ENCODE measurements around the gene NBPF11. TPM values are rescaled to one million over a fixed set of nuclear protein-coding genes. Genes with fewer than 3 reads are reported as not detected.

The NBPF11 gene
- total RNA-seq, 1 donor from 2014 or later = 23.4 TPM

Other genes starting within 250 kb of the NBPF11 start
- gene GJA8, start 249.5 kb downstream of the NBPF11 start, total RNA-seq = not detected
- gene GPR89B, start 223.9 kb downstream of the NBPF11 start, total RNA-seq = 13.0 TPM

Data from ureter (tissue), 1 donor.